ENCODE data around the gene MELK.

GRCh38 chr9:36713515-36714490 is 141.1 kb downstream of the MELK start:
- no peak for TF ChIP-seq CTCF (IDR thresholded peaks at IDR 0.05)
- no peak for TF ChIP-seq POLR2A (IDR thresholded peaks at IDR 0.05)

Data from testis (tissue), 2 donors.